Neural cell (in vitro differentiated cells): Measurements from ENCODE around the gene TIMM22. TPM values are rescaled to one million over a fixed set of nuclear protein-coding genes. Genes with fewer than 3 reads are reported as not detected.

Experiments used
- H2AFZ ChIP-seq: fragments of 200-600, 300-800 bp; sonication (generic), shearing (Covaris generic); 2 replicates; pipeline ENCODE4 v1.6.0; 2014; ENCODE audit warnings: low read depth, mild to moderate bottlenecking, antibody characterized with exemption, low read length, moderate library complexity
- H3F3A ChIP-seq: fragments of 200-600 bp; shearing (Covaris generic); 2 replicates; pipeline ENCODE4 v1.6.1; 2016; ENCODE audit warnings: mild to moderate bottlenecking, moderate library complexity, mixed read lengths, antibody characterized with exemption, low read length; ENCODE audit not compliant: insufficient read depth, poor library complexity, severe bottlenecking
- H3K27ac ChIP-seq: fragments of 200-600, 300-800 bp; sonication (generic), shearing (Covaris generic); 2 replicates; pipeline ENCODE4 v1.5.1; 2014; ENCODE audit warnings: mild to moderate bottlenecking, low read length, moderate library complexity
- H3K27me3 ChIP-seq: fragments of 300-800, 200-600 bp; sonication (generic), shearing (Covaris generic); 2 replicates; pipeline ENCODE4 v1.6.0; 2014; ENCODE audit warnings: mild to moderate bottlenecking, low read depth, low read length, moderate library complexity; ENCODE audit not compliant: insufficient read depth
- H3K36me3 ChIP-seq: fragments of 300-800, 200-600 bp; sonication (generic), shearing (Covaris generic); 2 replicates; pipeline ENCODE4 v1.5.1; 2014; ENCODE audit warnings: mild to moderate bottlenecking, antibody characterized with exemption, low read length, moderate library complexity; ENCODE audit not compliant: insufficient read depth
- H3K4me2 ChIP-seq: fragments of 300-800, 200-600 bp; sonication (generic), shearing (Covaris generic); 2 replicates; pipeline ENCODE4 v1.6.0; 2014; ENCODE audit warnings: mild to moderate bottlenecking, low read length
- H3K4me3 ChIP-seq: fragments of 300-800, 200-600 bp; sonication (generic), shearing (Covaris generic); 2 replicates; pipeline ENCODE4 v1.5.1; 2014; ENCODE audit warnings: mild to moderate bottlenecking, low read length, moderate library complexity
- H3K79me2 ChIP-seq: fragments of 200-600 bp; shearing (Covaris generic); replicated peaks from 2 replicates; pipeline ENCODE4 v1.6.0; 2014; ENCODE audit warnings: mild to moderate bottlenecking, low read length, moderate library complexity; ENCODE audit not compliant: insufficient read depth
- H3K9ac ChIP-seq: fragments of 300-800, 200-600 bp; sonication (generic), shearing (Covaris generic); 2 replicates; pipeline ENCODE4 v1.6.1; 2016; ENCODE audit warnings: mild to moderate bottlenecking, low read length, mixed read lengths
- H3K9me2 ChIP-seq: fragments of 200-600 bp; shearing (Covaris generic); 2 replicates; pipeline ENCODE4 v1.6.1; 2016; ENCODE audit warnings: mild to moderate bottlenecking, low read length, mixed read lengths; ENCODE audit not compliant: insufficient read depth
- H3K9me3 ChIP-seq: fragments of 200-600, 300-800 bp; sonication (generic), shearing (Covaris generic); 2 replicates; pipeline ENCODE4 v1.6.1; 2016; ENCODE audit warnings: mild to moderate bottlenecking, mixed run types, low read length, moderate library complexity, mixed read lengths
- H4K20me1 ChIP-seq: fragments of 200-600 bp; shearing (Covaris generic); 2 replicates; pipeline ENCODE4 v1.6.1; 2016; ENCODE audit warnings: mild to moderate bottlenecking, mixed run types; ENCODE audit not compliant: insufficient read depth
- EP300 ChIP-seq: fragments of 450-650 bp; conservative IDR thresholded peaks from 2 replicates; pipeline ENCODE4 v1.6.1; 2014; ENCODE audit warnings: antibody characterized with exemption, mild to moderate bottlenecking, moderate library complexity; ENCODE audit not compliant: poor library complexity, severe bottlenecking
- EZH2 ChIP-seq: fragments of 200-600, 300-800 bp; shearing (Covaris generic), sonication (generic); IDR thresholded peaks from 2 replicates; pipeline ENCODE4 v1.6.1; 2014; ENCODE audit warnings: antibody characterized with exemption, low read length, borderline replicate concordance, mild to moderate bottlenecking; ENCODE audit not compliant: insufficient read depth, poor library complexity, severe bottlenecking
- MXI1 ChIP-seq: fragments of 450-650 bp; conservative IDR thresholded peaks from 2 replicates; pipeline ENCODE4 v1.6.1; 2014; ENCODE audit warnings: antibody characterized with exemption, mild to moderate bottlenecking; ENCODE audit not compliant: poor library complexity, severe bottlenecking
- POLR2AphosphoS5 ChIP-seq: IDR thresholded peaks from 2 replicates; pipeline ENCODE4 v1.6.1; 2012
- RAD21 ChIP-seq: fragments of 450-650 bp; conservative IDR thresholded peaks from 2 replicates; pipeline ENCODE4 v1.6.1; 2014; ENCODE audit warnings: antibody characterized with exemption, mild to moderate bottlenecking, moderate library complexity
- SMC3 ChIP-seq: fragments of 450-650 bp; conservative IDR thresholded peaks from 2 replicates; pipeline ENCODE4 v1.6.1; 2014; ENCODE audit warnings: antibody characterized with exemption, mild to moderate bottlenecking, moderate library complexity; ENCODE audit not compliant: poor library complexity
- TAF1 ChIP-seq: IDR thresholded peaks from 2 replicates; pipeline ENCODE4 v1.6.1; 2012; ENCODE audit warnings: low read depth
- polyA plus RNA-seq: library from polyadenylated mRNA; depleted of rRNA; stranded (reverse); fragments of >200 nt; gene quantifications from 2 replicates; pipeline ENCODE4 v1.2.3, GENCODE V29; 2014
- TF ChIP-seq, protein P1 (sequence below): fragments of 450-650 bp; IDR thresholded peaks from 2 replicates; pipeline ENCODE4 v1.5.1; 2014; ENCODE audit warnings: antibody characterized with exemption, mild to moderate bottlenecking, moderate library complexity; ENCODE audit not compliant: poor library complexity, severe bottlenecking
- TF ChIP-seq, protein P2 (sequence below): IDR thresholded peaks from 2 replicates; pipeline ENCODE4 v1.6.1; 2012; ENCODE audit warnings: borderline replicate concordance

Gene TIMM22
- polyA plus RNA-seq, 1 donor from 2014 or later, result 16.7 TPM

DNA sequence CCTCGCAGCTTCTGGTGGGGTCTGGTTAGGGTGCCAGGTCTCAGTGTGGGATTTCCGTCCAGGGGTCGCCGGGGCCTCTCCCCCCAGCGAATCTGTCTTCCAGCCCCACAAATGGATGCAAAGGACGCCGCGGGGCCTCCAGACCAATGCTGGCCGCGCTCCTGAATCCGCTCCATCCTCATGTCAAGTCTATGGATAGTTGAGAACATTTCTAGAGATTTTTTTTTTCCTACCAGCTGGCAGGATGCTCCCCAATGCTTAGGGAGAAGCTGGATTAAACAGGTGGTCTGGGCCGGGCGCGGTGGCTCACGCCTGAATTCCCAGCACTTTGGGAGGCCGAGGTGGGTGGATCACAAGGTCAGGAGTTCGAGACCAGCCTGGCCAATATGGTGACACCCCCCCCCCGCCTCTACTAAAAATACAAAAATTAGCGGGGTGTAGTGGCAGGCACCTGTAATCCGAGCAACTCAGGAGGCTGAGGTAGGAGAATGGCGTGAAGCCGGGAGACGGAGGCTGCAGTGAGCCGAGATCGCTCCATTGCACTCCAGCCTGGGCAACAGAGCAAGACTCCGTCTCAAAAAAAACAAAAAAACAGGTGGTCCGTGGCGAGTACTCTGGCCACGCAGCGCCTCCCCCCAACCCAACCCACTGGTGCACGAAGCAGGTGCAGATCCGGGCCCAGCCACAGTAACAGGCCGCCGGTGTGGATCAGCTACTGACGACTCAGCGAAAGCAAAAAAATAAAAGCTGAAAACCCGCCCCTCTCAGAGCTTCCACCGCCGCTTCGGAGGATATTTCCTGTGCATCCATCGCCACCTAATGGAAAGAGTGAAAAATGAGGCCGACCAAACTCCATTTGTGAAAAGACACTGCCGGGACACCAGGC is 16.3 kb upstream of the TIMM22 start:
- Histone ChIP-seq H3K9me2 (no peaks in the 10 kb centered on the region), H3F3A (peaks cover 8% of the 10 kb centered on the region), H3K27ac (peak overlapping the region; percentile 47), H4K20me1 (no peaks in the 10 kb centered on the region), H3K27me3 (no peaks in the 10 kb centered on the region), H3K36me3 (no peaks in the 10 kb centered on the region), H3K79me2 (peaks cover 28% of the 10 kb centered on the region), H3K4me2 (peak overlapping the region; percentile 62), H3K9me3 (no peaks in the 10 kb centered on the region), H2AFZ (peak overlapping the region; percentile 88), H3K9ac (peak overlapping the region; percentile 62), H3K4me3 (peak overlapping the region; percentile 64)
- TF ChIP-seq, protein P1, sequence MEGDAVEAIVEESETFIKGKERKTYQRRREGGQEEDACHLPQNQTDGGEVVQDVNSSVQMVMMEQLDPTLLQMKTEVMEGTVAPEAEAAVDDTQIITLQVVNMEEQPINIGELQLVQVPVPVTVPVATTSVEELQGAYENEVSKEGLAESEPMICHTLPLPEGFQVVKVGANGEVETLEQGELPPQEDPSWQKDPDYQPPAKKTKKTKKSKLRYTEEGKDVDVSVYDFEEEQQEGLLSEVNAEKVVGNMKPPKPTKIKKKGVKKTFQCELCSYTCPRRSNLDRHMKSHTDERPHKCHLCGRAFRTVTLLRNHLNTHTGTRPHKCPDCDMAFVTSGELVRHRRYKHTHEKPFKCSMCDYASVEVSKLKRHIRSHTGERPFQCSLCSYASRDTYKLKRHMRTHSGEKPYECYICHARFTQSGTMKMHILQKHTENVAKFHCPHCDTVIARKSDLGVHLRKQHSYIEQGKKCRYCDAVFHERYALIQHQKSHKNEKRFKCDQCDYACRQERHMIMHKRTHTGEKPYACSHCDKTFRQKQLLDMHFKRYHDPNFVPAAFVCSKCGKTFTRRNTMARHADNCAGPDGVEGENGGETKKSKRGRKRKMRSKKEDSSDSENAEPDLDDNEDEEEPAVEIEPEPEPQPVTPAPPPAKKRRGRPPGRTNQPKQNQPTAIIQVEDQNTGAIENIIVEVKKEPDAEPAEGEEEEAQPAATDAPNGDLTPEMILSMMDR, result peak; percentile 95
- TF ChIP-seq RAD21, result peak; percentile 96
- TF ChIP-seq SMC3, result peak; percentile 93
- TF ChIP-seq EZH2, result no peak
- no peak for TF ChIP-seq EP300
- no peak for TF ChIP-seq TAF1
- no peak for TF ChIP-seq POLR2AphosphoS5

DNA sequence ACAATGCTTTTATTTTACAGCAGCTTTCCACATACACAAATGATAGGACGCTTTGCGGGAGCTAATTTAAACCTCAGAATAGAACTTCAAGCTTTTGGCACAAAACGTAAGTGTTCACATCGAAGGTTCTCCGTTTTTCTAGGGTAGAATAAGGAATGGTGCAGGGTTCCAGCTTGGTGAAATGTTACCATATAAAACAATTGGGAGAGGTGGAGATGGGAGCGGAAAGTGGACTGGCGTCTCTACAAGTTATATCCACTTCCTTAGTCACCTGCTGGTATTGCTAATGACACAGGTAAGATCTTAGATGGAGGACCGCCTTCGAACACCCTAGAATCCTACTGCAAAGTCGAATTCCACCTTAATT is 15.7 kb upstream of the TIMM22 start:
- peak overlapping the region; percentile 41 for H3K9ac ChIP-seq
- H3K9me3 ChIP-seq, result no peaks in the 10 kb centered on the region
- TF ChIP-seq SMC3 (peak; percentile 50), RAD21 (no peak)
- H3K9me2 ChIP-seq, result no peaks in the 10 kb centered on the region
- peak overlapping the region; percentile 62 for H3K4me2 ChIP-seq
- H3F3A ChIP-seq, result peaks cover 8% of the 10 kb centered on the region
- no peak overlapping the region for H3K27ac ChIP-seq
- no peaks in the 10 kb centered on the region for H4K20me1 ChIP-seq
- no peaks in the 10 kb centered on the region for H3K27me3 ChIP-seq
- H3K4me3 ChIP-seq, result peak overlapping the region; percentile 53
- peak overlapping the region; percentile 88 for H2AFZ ChIP-seq
- peaks cover 22% of the 10 kb centered on the region for H3K79me2 ChIP-seq
- H3K36me3 ChIP-seq, result no peaks in the 10 kb centered on the region

DNA sequence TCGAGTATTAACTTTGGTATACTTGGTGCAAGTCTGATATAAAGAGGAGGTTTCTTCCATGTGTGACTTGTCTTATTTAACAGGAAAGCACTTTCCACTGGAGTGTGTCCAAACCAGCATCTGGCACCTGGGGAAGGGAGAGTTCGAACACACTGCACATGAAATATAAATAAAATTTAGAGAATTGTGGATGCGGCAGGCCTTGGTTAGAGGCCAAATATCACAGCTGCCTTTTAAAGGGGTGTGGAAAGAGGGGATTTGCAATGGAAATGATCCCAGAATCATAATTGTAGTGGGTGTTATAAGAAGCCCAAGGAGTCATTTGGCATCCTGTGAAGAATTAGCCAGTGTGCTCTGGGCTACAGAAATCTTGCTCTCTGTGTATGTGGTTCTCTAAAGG is 13.0 kb upstream of the TIMM22 start:
- Histone ChIP-seq H3K36me3 (no peaks in the 10 kb centered on the region), H3K9me3 (no peaks in the 10 kb centered on the region), H3F3A (peaks cover 8% of the 10 kb centered on the region), H4K20me1 (no peaks in the 10 kb centered on the region), H3K4me2 (no peak overlapping the region), H3K27me3 (no peaks in the 10 kb centered on the region), H2AFZ (no peak overlapping the region), H3K4me3 (no peak overlapping the region), H3K27ac (no peak overlapping the region), H3K9me2 (no peaks in the 10 kb centered on the region), H3K9ac (no peak overlapping the region), H3K79me2 (no peaks in the 10 kb centered on the region)
- TF ChIP-seq, protein P2, sequence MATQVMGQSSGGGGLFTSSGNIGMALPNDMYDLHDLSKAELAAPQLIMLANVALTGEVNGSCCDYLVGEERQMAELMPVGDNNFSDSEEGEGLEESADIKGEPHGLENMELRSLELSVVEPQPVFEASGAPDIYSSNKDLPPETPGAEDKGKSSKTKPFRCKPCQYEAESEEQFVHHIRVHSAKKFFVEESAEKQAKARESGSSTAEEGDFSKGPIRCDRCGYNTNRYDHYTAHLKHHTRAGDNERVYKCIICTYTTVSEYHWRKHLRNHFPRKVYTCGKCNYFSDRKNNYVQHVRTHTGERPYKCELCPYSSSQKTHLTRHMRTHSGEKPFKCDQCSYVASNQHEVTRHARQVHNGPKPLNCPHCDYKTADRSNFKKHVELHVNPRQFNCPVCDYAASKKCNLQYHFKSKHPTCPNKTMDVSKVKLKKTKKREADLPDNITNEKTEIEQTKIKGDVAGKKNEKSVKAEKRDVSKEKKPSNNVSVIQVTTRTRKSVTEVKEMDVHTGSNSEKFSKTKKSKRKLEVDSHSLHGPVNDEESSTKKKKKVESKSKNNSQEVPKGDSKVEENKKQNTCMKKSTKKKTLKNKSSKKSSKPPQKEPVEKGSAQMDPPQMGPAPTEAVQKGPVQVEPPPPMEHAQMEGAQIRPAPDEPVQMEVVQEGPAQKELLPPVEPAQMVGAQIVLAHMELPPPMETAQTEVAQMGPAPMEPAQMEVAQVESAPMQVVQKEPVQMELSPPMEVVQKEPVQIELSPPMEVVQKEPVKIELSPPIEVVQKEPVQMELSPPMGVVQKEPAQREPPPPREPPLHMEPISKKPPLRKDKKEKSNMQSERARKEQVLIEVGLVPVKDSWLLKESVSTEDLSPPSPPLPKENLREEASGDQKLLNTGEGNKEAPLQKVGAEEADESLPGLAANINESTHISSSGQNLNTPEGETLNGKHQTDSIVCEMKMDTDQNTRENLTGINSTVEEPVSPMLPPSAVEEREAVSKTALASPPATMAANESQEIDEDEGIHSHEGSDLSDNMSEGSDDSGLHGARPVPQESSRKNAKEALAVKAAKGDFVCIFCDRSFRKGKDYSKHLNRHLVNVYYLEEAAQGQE, result no peak
- TF ChIP-seq, protein P1, result no peak
- TF ChIP-seq EZH2 (no peak), SMC3 (no peak), RAD21 (no peak), EP300 (no peak), POLR2AphosphoS5 (no peak), TAF1 (no peak), MXI1 (no peak)
